K562 (cell line): Measurements from ENCODE around the gene C1orf198. TPM values are rescaled to one million over a fixed set of nuclear protein-coding genes. Genes with fewer than 3 reads are reported as not detected.
A peak's percentile ranks its signal among the peaks of the same experiment; 100 is the strongest.

Source experiments
- ARID4B ChIP-seq: sonication (generic); formaldehyde crosslinking; IDR thresholded peaks from 2 replicates; pipeline ENCODE4 v1.8.0; 2022; ENCODE audit warnings: mild to moderate bottlenecking, missing genetic modification reagents
- ASH1L ChIP-seq: fragments of 450-650 bp; IDR thresholded peaks from 2 replicates; pipeline ENCODE4 v1.6.1; 2018; ENCODE audit warnings: borderline replicate concordance, mild to moderate bottlenecking, low read depth; ENCODE audit not compliant: partially characterized antibody
- BMI1 ChIP-seq: fragments of 150-350 bp; IDR thresholded peaks from 2 replicates; pipeline ENCODE4 v1.6.1; 2014; ENCODE audit warnings: low read length
- CEBPB ChIP-seq: fragments of 450-650 bp; IDR thresholded peaks from 2 replicates; pipeline ENCODE4 v1.6.1; 2016; ENCODE audit warnings: missing genetic modification characterization, missing compliant biosample characterization
- E2F1 ChIP-seq: sonication (generic); formaldehyde crosslinking; IDR thresholded peaks from 2 replicates; pipeline ENCODE4 v1.8.1; 2023; ENCODE audit warnings: mild to moderate bottlenecking, missing genetic modification reagents, moderate library complexity
- E2F3 ChIP-seq: fragments of 250-450 bp; sonication (Bioruptor Pico); IDR thresholded peaks from 2 replicates; pipeline ENCODE4 v1.4.0; 2020; ENCODE audit warnings: mild to moderate bottlenecking
- FOXO4 ChIP-seq: fragments of 450-650 bp; formaldehyde crosslinking; IDR thresholded peaks from 2 replicates; pipeline ENCODE4 v1.4.0; 2020; ENCODE audit warnings: mild to moderate bottlenecking, moderate library complexity
- HDAC3 ChIP-seq: fragments of 450-650 bp; IDR thresholded peaks from 2 replicates; pipeline ENCODE4 v1.6.1; 2018; ENCODE audit warnings: borderline replicate concordance, mild to moderate bottlenecking, moderate library complexity; ENCODE audit not compliant: partially characterized antibody
- HNRNPUL1 ChIP-seq: fragments of 200-400 bp; formaldehyde crosslinking; IDR thresholded peaks from 2 replicates; pipeline ENCODE4 v1.6.1; 2017; ENCODE audit warnings: low read length
- JUNB ChIP-seq: fragments of 450-650 bp; formaldehyde crosslinking; conservative IDR thresholded peaks from 2 replicates; pipeline ENCODE4 v1.4.0; 2020; ENCODE audit warnings: mild to moderate bottlenecking
- KDM2B ChIP-seq: fragments of 250-450 bp; sonication (Bioruptor Pico); IDR thresholded peaks from 2 replicates; pipeline ENCODE4 v1.8.0; 2021; ENCODE audit warnings: mild to moderate bottlenecking, moderate library complexity
- NFYB ChIP-seq: IDR thresholded peaks from 2 replicates; pipeline ENCODE4 v1.6.1; 2011; ENCODE audit warnings: mild to moderate bottlenecking, moderate library complexity; ENCODE audit not compliant: insufficient read length; ENCODE audit errors: extremely low read depth
- PYGO2 ChIP-seq: fragments of 450-650 bp; IDR thresholded peaks from 2 replicates; pipeline ENCODE4 v1.6.1; 2016; ENCODE audit warnings: mild to moderate bottlenecking, missing genetic modification characterization, moderate library complexity, missing compliant biosample characterization
- SMAD2 ChIP-seq: fragments of 150-350 bp; IDR thresholded peaks from 2 replicates; pipeline ENCODE4 v1.6.1; 2014; ENCODE audit warnings: low read depth, mild to moderate bottlenecking, low read length
- ZNF41 ChIP-seq: fragments of 250-450 bp; sonication (Bioruptor Pico); conservative IDR thresholded peaks from 2 replicates; pipeline ENCODE4 v1.4.0; 2020; ENCODE audit warnings: mild to moderate bottlenecking
- ZNF431 ChIP-seq: sonication (generic); formaldehyde crosslinking; IDR thresholded peaks from 2 replicates; pipeline ENCODE4 v1.8.0; 2022; ENCODE audit warnings: mild to moderate bottlenecking, missing genetic modification reagents
- polyA plus RNA-seq, 8 experiments: library from polyadenylated mRNA; depleted of rRNA in 4 of 8; stranded (reverse) in 5 of 8; unstranded in 3 of 8; fragments of >200 nt; fragmentation: Nextera tagmentation in 2 of 8; fragmentation: Illumina TruSeq in 1 of 8; extraction: Ambion mirVana in 2 of 8; extraction: Trizol in 1 of 8; gene quantifications; 2 replicates each; pipeline versions ENCODE4 v1.2.1 to v1.2.3, GENCODE V29; 2011 to 2014; ENCODE audit warnings: inconsistent platforms in 1 of 8, missing spikeins in 1 of 8
- total RNA-seq, 7 experiments: library from RNA; depleted of rRNA in 6 of 7; stranded (reverse); fragments of >200 nt in 6 of 7; fragmentation: Illumina TruSeq in 2 of 7; extraction: Trizol in 2 of 7; gene quantifications; 2 replicates each; pipeline versions ENCODE4 v1.2.1 to v1.2.3, GENCODE V29; 2011 to 2021; ENCODE audit warnings: low replicate concordance in 1 of 7

Gene C1orf198
- total and polyA plus RNA-seq, 9 of the 15 experiments (the other 6 are each of a cell fraction or from before 2014, with no cell fraction given), result 2.0 to 15.1 (median 10.4) TPM

- TF ChIP-seq SMAD2 (no peak), NFYB (no peak), ZNF431 (CRISPR knock-in tag) (no peak), HDAC3 (no peak), ARID4B (CRISPR knock-in tag) (peak; percentile 81), E2F3 (CRISPR knock-in tag) (peak; percentile 46; the same call in 1 of the 2 replicates), PYGO2 (tag) (no peak), HNRNPUL1 (no peak), ZNF41 (CRISPR knock-in tag) (no peak), JUNB (no peak), E2F1 (CRISPR knock-in tag) (no peak), BMI1 (no peak), KDM2B (CRISPR knock-in tag) (peak; percentile 14; the same call in 1 of the 2 replicates), ASH1L (no peak), CEBPB (tag) (no peak), FOXO4 (CRISPR knock-in tag) (no peak)
Measured at GRCh38 chr1:230867903-230868735, at the start of gene C1orf198 (continued).
